Epidermal melanocyte (primary cell): Measurements from ENCODE around the gene LDLRAP1.
A peak's percentile ranks its signal among the peaks of the same experiment; 100 is the strongest.

ENCODE experiments used
- DNase-seq: peaks from one replicate; pipeline ENCODE4 v3.0.0; 2011; ENCODE audit warnings: low spot score; ENCODE audit not compliant: insufficient read length

LDLRAP1 gene

GRCh38 chr1:25543005-25543424 lies 391 bp upstream of the LDLRAP1 start:
- no peak for DNase-seq

- DNase-seq: no peak
These were observed 898 bp downstream of the LDLRAP1 start for GRCh38 chr1:25544243-25544764.

GRCh38 chr1:25544819-25545218 lies 1.4 kb downstream of the LDLRAP1 start:
- DNase-seq: peak; percentile 64

- DNase-seq: no peak
These were observed 2.4 kb downstream of the LDLRAP1 start for GRCh38 chr1:25545767-25546166.

DNA sequence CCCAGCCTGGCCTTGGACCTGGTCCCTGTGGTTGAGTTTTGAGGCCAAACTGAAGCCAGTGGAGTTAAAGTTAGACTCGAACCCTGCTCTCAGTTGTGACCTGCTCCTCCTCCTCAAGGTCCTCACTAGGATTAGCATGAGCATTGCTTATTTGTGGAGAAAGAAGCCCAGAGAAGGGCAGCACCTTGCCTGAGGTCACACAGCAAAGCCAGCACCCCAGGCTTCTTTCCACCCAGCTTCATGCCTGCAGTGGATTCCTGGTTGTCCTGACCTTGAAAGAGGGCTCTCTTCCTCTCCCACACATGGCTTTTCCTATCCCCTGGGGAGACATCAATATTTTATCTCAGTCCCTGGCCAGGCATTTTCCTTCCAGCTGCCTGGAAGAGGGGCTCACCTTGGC lies 2.8 kb downstream of the LDLRAP1 start:
- no peak for DNase-seq

GRCh38 chr1:25548601-25549000 lies 5.2 kb downstream of the LDLRAP1 start:
- no peak for DNase-seq

GRCh38 chr1:25549273-25550154 lies 6.1 kb downstream of the LDLRAP1 start:
- no peak for DNase-seq

- DNase-seq: no peak
These were observed 6.7 kb downstream of the LDLRAP1 start for GRCh38 chr1:25550155-25550506.

DNA sequence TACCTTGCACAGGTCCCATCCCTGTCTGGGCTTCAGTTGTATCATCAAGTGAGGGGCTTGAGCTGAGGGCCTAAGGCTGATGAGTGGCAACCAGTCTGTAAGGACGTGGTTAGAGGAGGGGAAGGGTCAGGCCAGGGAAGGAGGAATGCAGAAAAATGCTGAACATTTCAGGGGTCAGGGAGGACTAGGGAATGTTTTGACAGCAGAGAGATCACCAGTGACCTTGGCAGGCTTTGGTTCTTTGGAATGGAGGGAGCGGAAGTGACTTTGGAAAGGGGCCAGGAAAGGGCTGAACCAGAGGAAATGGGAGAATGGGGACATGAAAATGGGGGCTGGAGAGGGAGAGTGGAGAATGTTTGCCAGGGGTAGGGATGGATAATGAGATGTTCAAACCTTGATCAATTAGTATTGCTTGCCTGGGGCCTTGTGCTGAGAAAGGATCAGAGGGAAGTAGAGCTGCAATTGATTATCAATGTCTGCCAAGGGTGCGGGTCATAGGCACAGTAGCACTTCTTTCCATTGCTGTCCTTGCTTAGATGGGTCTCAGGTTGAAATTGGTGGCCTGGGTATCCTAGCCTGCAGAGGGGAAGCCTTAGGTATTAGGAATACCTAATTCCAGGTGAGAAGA lies 7.4 kb downstream of the LDLRAP1 start:
- no peak for DNase-seq

DNA sequence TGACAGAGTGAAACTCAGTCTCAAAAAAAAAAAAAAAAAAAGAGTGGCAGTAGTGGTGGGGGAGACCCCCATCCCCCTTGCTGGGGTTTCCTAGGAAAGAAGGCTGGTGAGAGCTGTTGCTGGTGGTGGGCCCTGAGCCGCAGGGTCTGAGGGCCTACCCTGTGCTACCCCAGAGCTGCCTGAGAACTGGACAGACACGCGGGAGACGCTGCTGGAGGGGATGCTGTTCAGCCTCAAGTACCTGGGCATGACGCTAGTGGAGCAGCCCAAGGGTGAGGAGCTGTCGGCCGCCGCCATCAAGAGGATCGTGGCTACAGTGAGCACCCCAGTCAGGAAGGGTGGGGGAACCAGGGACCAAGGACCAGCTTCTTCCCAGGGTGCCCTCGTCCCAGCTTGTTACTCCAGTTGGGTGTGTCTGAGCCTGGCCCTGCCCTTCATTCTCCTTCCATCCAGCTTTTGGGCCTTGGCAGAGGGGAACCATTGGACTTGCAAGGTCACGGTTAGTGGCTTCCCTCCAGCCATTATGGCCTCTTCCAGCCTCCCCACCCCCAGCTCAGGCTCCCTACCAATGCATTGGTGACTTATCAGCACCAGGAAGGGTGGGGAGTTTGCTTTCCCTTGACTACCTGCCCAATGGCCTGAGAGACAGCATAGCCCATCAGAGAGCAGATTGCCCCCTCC lies 10.5 kb downstream of the LDLRAP1 start:
- DNase-seq: no peak

- no peak for DNase-seq
These were observed 11.0 kb downstream of the LDLRAP1 start for GRCh38 chr1:25554430-25554780.

GRCh38 chr1:25554886-25555752 lies 11.7 kb downstream of the LDLRAP1 start:
- no peak for DNase-seq

GRCh38 chr1:25555753-25556092 lies 12.3 kb downstream of the LDLRAP1 start:
- DNase-seq: no peak

- no peak for DNase-seq
These were observed 12.8 kb downstream of the LDLRAP1 start for GRCh38 chr1:25556132-25556670.

DNA sequence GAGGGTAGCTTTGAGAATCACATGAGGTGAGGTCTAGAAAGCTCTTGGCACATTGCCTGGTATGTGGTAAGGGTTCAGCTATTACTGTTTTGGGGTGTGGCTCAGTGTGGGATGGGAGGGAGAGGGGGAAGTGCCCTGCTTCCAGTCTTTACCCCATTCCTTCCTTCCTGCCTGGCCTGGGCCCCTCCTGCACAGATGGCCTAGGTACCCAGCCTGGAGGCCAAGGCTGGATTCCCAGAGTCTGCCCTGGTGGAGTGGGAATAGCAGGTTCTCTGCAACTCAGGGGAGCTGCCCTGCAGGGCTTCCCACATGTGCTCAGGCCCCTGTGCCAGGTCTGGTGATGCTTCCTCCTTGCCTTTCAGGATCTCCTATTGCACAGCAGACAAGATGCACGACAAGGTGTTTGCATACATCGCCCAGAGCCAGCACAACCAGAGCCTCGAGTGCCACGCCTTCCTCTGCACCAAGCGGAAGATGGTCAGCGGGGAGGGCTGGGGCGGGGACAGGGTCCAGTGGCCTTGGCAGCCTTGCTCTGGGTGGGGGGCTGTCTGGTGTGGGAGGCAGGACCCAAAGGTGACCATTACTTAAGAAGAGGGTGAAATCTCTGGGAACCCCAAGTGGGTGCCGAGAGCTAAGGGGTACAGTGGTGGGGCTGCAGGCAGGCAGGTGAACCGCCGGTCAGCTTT lies 13.5 kb downstream of the LDLRAP1 start:
- DNase-seq: no peak

DNA sequence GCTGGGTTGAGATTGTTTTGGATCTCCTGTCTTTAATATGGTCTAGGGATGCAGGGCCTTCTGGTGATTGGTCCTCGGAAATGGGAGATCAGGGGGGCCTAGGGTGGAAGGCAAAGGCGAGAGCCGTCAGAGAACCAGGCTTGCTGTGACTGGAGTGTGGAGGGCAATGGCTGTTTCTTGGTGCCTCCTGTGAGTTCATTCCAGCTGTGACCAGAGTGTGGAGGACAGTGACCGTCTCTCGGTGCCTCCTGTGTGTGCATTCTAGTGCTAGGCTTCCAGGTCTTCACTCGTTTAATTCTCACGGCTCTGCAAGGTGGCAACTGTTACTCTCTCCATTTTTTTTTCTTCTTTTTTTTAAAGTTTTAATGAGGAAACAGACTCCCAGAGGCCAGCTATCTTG lies 14.1 kb downstream of the LDLRAP1 start:
- DNase-seq: no peak

DNA sequence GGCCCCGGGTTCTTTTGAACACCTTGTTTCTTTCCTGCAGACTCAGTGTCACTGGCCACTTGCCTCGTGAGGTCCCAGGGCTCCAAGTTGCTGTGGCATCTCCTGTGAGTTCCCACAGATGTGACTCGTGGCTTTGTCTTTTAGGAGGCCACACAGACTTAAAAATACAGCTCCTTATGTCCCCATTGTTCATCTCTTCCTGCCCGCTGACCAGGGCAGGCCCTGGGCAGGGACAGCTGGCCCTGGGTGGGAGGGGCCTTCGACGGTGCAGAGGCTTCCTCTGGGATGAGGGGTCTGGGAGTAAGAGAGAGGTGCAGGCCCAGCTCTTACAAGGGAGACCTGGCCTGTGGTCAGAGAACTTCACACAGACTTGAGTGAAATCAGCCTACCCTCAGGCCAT lies 15.6 kb downstream of the LDLRAP1 start:
- no peak for DNase-seq

DNA sequence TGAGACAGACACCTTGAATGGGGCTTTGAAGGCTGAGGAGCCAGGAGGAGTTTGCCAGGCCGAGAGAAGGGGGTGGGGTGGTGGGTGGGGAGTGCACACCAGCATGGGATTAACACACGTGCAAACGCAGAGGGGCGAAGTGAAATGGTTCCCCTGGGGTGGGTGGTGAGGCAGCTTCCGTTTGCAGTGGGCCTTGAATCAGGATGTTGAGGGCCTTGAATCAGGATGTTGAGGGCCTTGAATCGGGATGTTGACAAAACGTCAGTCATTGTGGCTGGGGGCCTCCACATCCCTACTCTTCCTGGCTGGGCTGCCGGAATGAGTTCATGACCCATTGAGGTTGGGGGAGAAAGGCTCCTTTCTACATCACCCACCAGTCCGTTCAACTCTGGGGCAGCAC lies 16.6 kb downstream of the LDLRAP1 start:
- no peak for DNase-seq

- no peak for DNase-seq
These were observed 17.4 kb downstream of the LDLRAP1 start for GRCh38 chr1:25560788-25561187.

GRCh38 chr1:25561421-25562100 lies 18.2 kb downstream of the LDLRAP1 start:
- no peak for DNase-seq
